Smooth muscle cell of the brain vasculature (primary cell): ENCODE measurements around the gene RGPD4.
"Not testable (repeated sequence)": the region's sequence is repeated elsewhere in the genome, so short reads cannot be mapped to it uniquely, and the experiment has no call there.

Experiments
- DNase-seq: peaks from one replicate; pipeline ENCODE4 v3.0.0-alpha.2; 2012; ENCODE audit warnings: low read depth, low spot score

Gene RGPD4

DNA sequence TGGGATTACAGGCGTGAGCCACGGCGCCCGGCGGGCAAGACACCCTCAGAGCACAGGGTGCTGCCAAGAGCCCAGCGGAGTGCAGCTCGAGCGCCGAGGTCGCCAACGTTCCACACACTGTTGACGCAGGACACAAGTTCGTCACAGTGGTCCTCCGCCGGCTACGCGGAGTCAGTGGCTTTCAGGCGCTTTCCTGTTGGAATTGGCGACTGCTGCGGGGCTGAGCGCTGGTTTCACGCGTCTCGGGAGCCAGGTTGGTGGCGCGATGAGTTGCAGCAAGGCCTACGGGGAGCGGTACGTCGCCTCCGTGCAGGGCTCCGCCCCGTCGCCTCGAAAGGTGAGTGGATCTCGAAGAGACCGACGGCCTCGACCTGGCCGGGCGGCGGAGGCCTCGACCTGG lies at the start of gene RGPD4:
Gene RGPD4, plus strand, starts transcription at position 144 of the 400 bp plus-strand sequence. Its CDS starts 122 bp downstream, at position 266.
- not testable (repeated sequence) for DNase-seq

DNA sequence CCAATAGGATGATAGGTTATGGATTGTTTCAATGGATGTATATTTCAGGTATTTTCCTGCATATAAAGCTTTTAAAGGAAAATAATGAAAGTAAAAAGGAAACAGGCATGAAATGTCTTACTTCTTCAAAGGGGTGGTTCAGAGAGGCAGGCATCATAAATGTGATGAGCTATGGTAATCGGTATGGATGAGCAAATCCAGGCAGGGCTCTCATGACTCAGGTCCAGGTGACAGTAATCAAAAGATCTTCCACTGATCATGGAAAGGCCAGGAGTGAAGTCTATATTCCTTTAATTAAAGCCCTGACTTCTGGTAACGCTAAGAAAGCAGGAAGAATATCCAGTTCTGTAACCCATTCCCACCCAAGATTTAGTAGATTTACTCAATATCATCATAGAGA lies 48.7 kb upstream of the RGPD4 start:
- no peak for DNase-seq

DNA sequence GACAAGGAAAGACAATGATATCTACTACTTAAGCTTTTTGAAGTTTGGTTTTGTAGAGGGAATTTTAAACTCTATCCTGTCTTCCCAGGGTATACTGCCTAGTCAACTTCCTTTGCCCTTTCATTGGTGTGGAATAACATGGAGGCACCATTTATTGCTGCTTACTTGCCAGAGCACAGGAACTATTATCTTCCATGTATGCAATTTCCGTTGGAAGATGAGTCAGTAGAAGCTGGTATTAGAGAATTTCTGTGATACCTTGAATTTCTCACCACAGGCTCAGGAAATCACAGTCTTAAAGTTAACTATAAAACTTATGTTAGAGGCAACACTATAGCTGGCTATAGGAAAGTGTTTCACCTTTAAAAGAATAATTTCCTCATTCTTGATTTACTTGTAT lies 40.9 kb upstream of the RGPD4 start:
- DNase-seq: no peak

DNA sequence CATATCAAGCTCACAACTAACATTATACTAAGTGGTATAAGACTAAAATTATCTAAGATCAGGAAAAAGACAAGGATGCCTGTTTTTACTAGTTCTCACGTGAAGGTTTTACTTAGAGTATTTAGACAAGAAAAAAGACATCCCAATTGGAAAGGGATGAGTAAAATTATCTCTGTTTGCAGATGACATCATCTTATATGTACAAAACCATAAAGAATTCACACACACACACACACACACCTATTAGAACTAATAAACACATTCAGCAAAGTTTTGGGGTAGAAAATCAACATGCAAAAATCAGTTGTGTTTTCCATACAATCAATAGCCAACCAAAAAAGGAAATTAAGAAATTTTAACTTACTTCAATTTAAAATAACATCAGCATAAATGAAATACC lies 35.9 kb upstream of the RGPD4 start:
- DNase-seq: no peak

DNA sequence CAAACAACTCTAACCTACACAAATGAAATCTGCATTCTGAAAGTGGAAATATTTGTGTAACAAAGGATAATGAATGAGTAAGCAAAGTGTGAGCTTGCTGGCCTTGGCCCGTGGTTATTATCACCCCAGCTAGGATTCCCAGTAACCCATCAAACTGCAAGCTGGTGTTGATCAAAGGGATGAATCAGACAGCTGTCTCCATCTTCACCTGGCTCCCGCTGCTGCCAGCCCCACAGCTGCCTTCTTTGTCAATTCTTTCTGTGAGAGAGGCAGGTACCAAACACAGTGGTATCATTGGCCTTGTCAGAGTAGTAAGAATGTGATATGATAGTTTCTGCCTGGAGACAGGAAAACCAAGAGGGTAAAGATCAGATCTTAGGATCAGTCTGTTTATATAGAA lies 25.2 kb upstream of the RGPD4 start:
- DNase-seq: no peak

DNA sequence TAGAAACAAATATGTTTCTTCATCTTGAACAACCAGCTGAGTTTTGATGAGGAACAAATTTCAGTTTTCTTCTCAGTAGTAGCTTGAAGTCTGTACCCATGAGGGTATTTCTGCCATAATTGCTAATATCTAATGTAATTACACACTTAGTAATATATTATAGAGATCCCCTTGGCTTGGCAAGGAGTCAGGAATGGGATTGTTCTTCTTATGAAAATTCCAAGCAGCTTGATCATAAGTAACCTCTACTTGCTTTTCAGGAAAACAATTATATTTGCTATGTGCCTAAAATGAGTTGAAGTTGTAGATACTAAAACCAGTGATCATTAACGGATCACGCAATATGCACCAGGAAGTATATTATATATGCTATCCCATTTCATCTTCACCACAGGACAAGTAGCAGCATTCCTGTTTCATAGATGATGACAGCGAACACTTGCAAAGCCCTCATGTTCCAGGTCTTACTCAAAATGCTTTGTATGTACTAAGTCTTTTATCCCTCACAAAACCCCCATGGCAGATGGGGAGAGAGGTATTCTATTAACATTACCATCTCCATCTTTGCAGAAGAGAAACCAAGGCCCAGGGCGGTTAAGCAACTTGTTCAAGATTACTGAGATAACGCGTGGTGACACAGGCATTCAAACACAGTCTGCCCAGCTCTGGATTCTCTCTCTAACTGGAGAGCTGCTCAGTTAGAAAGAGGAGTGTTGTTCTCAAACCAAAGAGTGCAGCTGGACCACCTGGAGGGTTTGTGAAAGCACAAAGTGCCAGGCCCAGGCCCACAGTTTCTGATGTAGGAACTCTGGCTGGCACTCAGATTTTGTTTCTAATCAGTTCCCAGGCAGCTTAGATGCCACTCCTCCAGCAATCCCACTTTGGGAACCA lies 21.8 kb upstream of the RGPD4 start:
- no peak for DNase-seq

DNA sequence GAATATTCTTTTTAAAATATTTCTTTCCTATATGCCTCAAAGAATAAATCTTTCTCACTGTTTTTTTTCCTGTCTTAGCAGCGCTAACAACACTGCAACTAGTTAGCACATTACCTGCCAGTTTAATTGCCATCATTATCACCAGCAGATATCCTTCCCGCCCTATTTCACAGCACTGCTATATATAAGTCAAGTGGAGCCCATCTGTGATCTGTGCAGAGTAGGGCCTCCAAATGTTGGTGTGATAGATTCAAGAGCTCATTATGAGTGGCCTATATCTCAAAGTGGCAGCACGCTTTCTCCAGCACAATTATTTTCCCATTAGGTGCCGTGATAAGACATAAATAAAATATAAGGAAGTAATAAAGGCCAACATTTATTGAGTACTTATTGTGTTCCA lies 19.8 kb upstream of the RGPD4 start:
- DNase-seq: no peak

DNA sequence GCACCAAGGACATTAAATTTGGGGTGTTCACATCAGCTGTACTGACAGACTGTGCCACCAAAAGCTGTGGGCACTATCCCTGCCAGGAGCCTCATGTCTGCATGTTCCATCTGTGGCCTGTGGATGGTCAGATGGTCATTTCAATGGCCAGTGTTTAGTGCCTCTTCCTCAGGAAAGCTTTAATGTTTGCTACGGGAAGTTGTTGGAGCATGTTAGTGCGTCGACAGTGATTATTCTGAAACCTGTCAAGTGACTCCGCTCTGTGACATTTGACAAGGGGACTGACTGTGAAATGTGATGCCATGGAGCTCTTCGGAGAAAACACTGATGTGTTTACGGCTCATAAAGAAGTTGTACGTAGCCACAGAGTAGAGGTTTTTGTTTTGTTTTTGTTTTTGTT lies 18.7 kb upstream of the RGPD4 start:
- no peak for DNase-seq

DNA sequence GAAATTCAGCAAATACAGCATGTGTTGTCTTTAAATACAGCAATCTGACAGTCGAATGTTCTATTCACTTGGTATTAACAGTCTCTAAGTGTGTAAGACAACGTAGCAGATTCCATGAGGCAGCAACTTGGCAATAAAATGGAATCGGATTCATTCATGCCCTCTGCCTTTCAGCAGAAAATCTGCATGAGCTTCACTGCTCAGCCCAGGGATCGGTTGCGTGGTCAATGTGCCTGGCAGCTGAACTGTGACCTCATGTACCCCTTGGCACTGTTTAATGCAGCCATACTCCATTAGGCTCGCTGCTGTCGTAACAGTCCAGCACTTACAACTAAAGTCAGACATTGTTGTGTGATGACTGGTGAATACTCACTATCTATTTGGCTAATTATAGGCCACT lies 17.7 kb upstream of the RGPD4 start:
- DNase-seq: no peak

DNA sequence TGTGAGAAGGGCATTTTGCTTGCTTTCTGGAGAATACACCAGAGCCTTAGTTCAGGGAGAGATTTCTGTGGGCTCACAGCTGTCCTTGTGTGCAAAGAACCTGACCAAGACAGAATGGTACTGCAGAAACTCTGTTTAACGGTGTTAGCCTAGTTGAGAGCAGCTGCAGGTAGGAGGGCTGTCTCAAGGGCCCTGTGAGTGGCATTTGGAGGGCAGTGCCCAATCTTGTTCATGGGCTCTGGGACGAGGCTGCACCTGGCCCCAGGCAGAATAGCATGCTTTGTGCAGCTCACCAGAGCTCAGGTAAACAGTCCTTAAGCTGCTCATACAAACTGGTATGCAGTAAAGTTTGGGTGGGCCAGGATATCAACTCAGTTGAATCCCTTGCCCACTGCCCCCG lies 16.9 kb upstream of the RGPD4 start:
- no peak for DNase-seq

DNA sequence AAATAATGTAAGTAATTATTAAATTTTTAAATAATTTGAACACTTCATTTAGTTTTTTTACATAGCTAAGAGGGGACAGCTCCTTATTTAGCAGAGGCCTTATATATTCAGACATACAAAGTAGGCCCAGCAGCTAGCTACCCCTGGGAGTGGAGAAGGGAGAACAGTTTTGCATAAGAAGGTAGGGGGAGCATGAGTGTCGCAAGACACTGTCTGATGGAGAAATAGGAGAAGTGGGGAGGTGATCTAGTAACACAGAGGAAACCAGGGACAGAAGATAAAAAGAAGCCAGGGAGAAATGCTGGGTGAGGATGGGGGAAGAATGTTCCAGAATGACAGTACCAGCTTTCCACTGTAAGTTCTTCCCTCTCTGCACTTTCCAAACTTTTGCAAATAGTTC lies 16.0 kb upstream of the RGPD4 start:
- no peak for DNase-seq

DNA sequence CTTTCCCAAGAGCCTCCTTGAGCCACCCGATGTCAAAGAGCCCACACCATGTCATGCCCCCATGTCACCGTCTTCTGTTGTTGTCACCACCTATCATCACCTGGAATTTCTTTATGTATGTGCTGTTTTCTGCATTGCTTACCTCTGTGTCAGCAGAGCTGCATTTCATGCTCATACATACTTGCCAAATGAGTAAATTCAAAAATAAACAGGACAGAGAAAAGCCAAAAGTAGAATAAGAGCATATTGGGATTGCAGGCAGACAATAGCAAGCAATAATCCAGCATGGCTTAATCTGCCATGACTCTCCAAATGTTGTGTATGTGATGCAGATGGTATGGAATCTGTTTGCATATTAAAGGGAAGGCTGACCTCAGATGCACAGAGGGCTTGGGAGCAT lies 15.3 kb upstream of the RGPD4 start:
- DNase-seq: no peak

DNA sequence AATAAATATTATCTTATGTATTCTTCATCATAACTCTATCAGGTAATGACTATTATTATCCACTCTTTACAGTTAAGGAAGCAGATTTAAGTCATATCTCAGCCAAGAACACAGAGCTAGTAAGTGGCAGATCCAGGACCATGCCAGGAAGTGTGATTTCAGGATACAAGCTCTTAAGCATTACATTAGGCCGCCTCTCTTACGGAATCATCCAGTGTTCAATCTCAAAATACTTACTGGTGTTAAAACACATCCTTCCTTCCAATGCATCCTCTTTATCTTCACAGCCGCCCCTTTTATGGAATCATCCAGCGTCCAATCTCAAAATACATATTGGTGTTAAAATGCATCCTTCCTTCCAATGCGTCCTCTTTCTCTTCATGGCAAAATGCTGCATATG lies 14.7 kb upstream of the RGPD4 start:
- no peak for DNase-seq

DNA sequence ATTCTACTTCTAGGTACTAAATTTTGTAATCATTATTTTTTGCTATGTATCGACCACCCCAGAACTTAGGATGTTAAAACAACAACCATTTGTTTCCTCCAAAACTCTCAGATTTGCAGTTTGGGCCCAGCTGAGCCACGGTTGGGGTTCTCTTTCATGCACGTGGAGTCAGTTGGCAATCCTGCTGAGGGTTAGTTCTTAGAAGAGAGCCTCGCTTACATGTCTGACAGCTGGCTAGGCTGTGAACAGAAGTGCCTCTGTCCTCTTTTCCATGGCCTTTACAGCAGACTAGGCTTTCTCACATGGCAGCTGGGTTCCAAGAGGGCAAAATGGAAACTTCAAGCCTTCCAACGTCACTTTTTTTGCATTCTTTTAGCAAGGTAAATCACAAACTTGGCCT lies 9.3 kb upstream of the RGPD4 start:
- DNase-seq: no peak

DNA sequence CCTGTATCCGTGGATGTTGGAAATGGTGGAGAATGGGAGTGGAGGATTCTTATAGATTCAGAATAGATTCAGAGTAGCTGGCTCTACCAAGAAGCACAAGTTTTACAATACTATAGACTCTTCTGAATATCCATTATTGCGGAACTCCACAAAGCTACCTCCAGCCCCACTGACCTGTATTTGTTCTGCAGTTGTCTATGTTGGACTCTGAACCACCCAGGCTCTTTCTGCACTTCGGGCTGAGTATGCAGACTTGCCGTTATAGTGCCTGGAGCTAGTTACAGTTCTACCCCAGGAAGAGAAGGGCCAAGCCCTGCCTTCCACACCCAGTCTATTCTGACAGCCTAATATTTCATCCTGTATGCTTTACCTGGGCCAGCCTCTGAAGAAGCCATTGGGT lies 4.4 kb upstream of the RGPD4 start:
- DNase-seq: no peak

DNA sequence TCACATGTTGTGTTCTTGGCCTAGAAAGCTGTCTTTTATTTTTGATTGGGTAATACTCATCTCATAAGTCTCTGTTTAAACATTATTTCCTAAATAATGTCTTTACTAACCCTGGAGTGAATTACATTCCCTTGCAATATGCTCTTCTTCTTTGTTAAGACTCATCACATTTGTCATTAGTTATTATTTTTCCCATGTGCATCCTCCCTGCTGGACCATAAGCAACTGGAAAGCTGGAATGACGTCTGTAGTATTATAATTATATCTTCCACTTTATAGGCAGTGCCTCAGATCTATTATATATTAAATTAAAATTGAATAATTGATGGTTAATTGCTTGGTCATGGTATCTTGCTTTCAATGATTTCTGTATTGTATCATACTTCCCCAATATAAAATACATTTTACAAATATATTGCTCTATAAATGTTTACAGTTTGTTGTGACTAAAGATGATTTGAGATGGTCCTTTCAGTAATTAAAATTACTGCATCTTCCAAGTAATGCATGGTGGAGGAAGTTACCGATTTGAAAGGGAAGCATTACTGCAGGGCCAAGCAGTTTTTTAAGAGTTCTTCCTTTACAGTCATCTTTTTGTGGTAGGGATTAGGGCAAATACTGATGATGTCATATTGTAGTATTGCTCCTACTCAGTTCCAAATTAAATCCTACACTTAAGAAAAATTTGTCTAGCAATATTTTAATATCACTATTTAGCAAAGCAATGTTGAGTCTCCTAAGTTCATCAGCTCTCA lies 2.1 kb upstream of the RGPD4 start:
- no peak for DNase-seq

DNA sequence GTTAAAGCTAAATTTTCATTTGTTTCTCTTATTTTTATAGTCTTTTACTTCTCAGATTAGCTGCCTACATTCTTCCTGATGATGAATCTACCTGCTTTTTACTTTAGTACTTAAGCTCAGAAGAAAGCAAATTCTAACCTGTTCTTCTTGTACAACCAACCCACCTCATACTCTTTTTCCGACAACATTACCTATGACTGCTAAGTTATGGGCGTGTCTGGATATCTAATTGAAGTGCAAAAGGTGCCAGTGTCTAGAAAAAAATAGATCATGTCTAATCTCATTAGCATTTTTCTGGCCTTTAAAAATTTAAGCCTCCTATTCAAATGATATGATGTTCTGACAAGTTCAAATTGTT lies 1.5 kb upstream of the RGPD4 start:
- DNase-seq: no peak

DNA sequence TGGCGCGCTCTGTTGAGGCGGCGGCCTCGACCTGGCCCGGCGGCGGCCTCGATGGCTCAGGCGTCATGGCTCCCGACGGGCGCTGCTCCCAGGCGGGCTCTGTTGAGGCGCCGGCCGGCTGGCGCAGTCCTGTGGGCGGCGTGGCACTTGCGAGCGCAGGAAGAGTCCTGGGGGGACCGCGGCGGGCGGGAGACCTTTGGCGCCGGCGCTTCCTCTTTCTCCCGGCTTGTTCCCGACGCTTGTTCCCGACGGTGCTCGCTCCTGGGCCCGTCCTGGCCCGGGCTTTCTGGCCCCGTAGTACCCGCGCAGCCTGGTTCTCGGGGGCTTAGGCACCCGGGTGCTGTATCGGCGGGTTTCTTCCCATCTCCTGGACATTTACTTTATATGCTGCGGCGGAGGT lies 2.8 kb downstream of the RGPD4 start:
- DNase-seq: not testable (repeated sequence)

DNA sequence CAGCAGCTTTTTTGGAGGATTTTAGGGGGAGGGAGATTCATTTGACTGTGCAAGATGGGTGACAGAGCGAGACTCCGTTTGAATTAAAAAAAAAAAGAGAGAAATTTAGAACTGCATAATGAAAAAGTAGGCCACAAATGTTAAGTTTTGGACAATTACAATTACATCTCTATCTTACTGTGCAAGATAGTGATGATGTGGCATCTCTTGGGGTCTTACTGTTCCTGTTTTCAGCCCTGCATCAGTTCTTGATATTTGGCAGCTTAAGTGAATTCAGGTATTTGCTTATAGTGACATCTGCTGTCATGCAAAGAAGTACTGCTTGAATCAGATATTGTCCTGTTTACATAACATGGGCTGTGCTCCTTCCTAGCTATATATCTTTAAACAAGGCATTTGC lies 6.5 kb downstream of the RGPD4 start:
- not testable (repeated sequence) for DNase-seq

DNA sequence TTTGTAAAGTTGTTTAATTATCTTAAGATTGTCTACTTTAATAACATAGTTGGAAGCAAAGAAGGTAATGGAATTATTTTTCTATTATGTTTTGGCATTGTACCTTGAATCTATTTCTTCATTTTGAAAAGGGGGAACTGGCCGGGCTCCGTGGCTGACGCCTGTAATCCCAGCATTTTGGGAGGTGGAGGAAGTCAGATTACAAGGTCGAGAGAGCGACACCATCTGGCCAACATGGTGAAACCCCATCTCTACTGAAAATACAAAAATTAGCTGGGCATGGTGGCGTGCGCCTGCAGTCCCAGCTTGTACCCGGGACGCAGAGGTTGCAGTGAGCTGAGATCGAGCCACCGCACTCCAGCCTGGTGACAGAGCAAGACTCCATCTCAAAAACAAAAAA lies 6.9 kb downstream of the RGPD4 start:
- DNase-seq: not testable (repeated sequence)

DNA sequence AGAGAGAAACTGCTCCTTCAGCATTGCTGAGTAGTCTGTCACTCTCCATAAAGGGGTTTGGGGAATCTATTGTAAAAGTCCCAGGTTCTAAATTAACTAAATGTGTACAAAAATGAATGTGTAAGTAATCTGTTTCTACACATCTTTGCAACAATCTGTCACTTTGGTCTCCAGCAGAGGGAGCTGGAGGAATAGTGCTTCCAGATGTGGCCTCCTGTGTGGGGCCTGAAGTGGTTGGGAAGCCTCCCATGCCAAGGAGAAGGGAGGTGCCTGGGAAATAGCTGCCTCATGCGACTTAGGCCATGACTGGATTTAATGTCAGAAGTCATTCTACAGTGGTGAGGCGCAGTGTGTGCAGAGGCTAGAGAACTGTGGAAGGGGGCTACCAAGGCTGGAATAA lies 89.4 kb downstream of the RGPD4 start:
- DNase-seq: not testable (repeated sequence)

DNA sequence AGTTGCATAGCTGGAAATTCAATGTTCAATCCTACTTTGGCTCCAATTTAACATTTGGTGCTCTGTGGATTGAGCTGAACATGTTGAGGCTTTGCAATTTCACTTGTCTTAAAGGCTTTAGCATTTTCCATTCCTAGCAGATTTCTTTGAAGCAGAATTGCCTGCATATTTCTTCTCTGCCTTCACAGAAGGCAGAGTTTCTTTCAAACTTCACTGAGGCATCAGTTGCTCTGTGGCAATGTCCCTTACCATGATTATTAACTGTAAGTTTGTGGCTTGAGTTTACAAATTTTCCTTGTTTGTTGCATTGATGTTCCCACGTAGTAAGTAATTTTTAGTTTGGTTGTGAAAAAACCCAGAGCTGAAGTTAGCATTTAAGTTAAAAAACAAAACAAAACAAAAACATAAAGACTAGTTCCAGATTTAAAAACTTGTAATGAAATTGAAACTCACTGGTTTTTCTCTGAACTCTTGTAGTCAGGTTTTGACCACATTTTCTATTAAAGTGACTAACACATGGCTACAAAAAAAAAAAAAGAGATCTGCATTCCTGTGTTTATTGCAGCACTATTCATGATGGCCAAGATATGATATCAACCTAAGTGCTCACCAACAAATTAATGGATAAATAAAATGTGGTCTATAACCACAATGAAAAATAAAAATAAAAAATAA lies 90.1 kb downstream of the RGPD4 start:
- not testable (repeated sequence) for DNase-seq
